GM12878 (cell line): ENCODE data around the gene POP5. TPM values are rescaled to one million over a fixed set of nuclear protein-coding genes. Genes with fewer than 3 reads are reported as not detected.
A peak's percentile ranks its signal among the peaks of the same experiment; 100 is the strongest.

Experiments
- ATAC-seq: fragments of 200-7000 bp; cut with Tn5 transposase; 3 replicates; pipeline ENCODE4 v1.9.1; 2020; ENCODE audit warnings: mild to moderate bottlenecking, moderate library complexity
- BruUV-seq: library from RNA; stranded (reverse); fragments of 400-500 nt; replicated peaks from 2 replicates; lab custom pipeline; 2021; lab: Mats Ljungman, UMichigan
- CTCF ChIA-PET: fragments of 300-600 bp; sonication (Branson Sonifier 250); formaldehyde crosslinking; extraction: SDS; loops from one replicate; lab custom pipeline; 2021; ENCODE audit warnings: inconsistent platforms; lab: Yijun Ruan, JAX
- POLR2A ChIA-PET: fragments of 350-600 bp; formaldehyde crosslinking; extraction: SDS; loops from one replicate; lab custom pipeline; 2021; ENCODE audit warnings: inconsistent platforms; lab: Charles Lee
- RAD21 ChIA-PET: fragments of 300-600 bp; sonication (Branson Sonifier 250); formaldehyde crosslinking; loops from one replicate; lab custom pipeline; 2023; ENCODE audit warnings: antibody characterized with exemption; ENCODE audit not compliant: unreplicated experiment; lab: Charles Lee
- SMC1A ChIA-PET: fragments of 300-600 bp; sonication (Branson Sonifier 250); formaldehyde crosslinking; loops from one replicate; lab custom pipeline; 2023; ENCODE audit not compliant: unreplicated experiment, uncharacterized antibody; lab: Charles Lee
- DNase-seq: peaks from one replicate; pipeline ENCODE4 v3.0.0-alpha.2; 2011; ENCODE audit warnings: low read depth, low spot score
- FAIRE-seq: peaks from 3 replicates; lab custom pipeline; 2011; peaks lifted over from hg19 to GRCh38; lab: Jason Lieb, UNC
- H2AFZ ChIP-seq: 2 replicates; pipeline ENCODE4 v1.6.0; 2011; ENCODE audit warnings: low read depth, low read length, control low read depth; ENCODE audit not compliant: control insufficient read depth
- H3K27ac ChIP-seq: 2 replicates; pipeline ENCODE4 v1.5.1; 2011; ENCODE audit warnings: control low read depth; ENCODE audit not compliant: control insufficient read depth, insufficient read depth
- H3K27me3 ChIP-seq, 2 experiments: replicated peaks in 1 of 2; 2 replicates each; pipeline versions ENCODE4 v1.6.0 to v1.6.1; 2011; ENCODE audit warnings: low read length in 1 of 2; ENCODE audit not compliant: control insufficient read depth in 2 of 2, insufficient read depth in 2 of 2
- H3K36me3 ChIP-seq, 2 experiments: 2 replicates each; pipeline ENCODE4 v1.5.1; 2011; ENCODE audit warnings: low read length in 1 of 2; ENCODE audit not compliant: control insufficient read depth in 2 of 2, insufficient read depth in 2 of 2
- H3K4me1 ChIP-seq: 2 replicates; pipeline ENCODE4 v1.6.1; 2011; ENCODE audit warnings: mild to moderate bottlenecking, low read length, moderate library complexity, mixed read lengths; ENCODE audit not compliant: control insufficient read depth, insufficient read depth
- H3K4me2 ChIP-seq: 2 replicates; pipeline ENCODE4 v1.6.0; 2011; ENCODE audit warnings: control low read depth; ENCODE audit not compliant: control insufficient read depth, insufficient read depth
- H3K4me3 ChIP-seq: fragments of 200-600 bp; sonication (generic); 2 replicates; pipeline ENCODE4 v1.5.1; 2016
- H3K79me2 ChIP-seq: 2 replicates; pipeline ENCODE4 v1.6.0; 2011; ENCODE audit warnings: low read length; ENCODE audit not compliant: control insufficient read depth, insufficient read depth
- H3K9ac ChIP-seq: 2 replicates; pipeline ENCODE4 v1.8.0; 2011; ENCODE audit warnings: low read length, control low read depth, mixed read lengths; ENCODE audit not compliant: control insufficient read depth, insufficient read depth
- H3K9me3 ChIP-seq: replicated peaks from 3 replicates; pipeline ENCODE4 v1.5.1; 2011; ENCODE audit warnings: mild to moderate bottlenecking, low read length; ENCODE audit not compliant: control insufficient read depth, insufficient read depth
- H4K20me1 ChIP-seq: 2 replicates; pipeline ENCODE4 v1.6.0; 2011; ENCODE audit not compliant: control insufficient read depth, insufficient read depth
- ASH2L ChIP-seq: fragments of 300-600, 200-600 bp; sonication (generic); IDR thresholded peaks from 2 replicates; pipeline ENCODE4 v1.6.1; 2017; ENCODE audit warnings: low read depth, mild to moderate bottlenecking, borderline replicate concordance
- CEBPB ChIP-seq, 2 experiments: fragments of 150-350 bp in 1 of 2; IDR thresholded peaks; 2 replicates each; pipeline ENCODE4 v1.6.1; 2012 to 2014; ENCODE audit warnings: low read depth in 2 of 2, low read length in 2 of 2, borderline replicate concordance in 1 of 2, inconsistent platforms in 1 of 2
- JUNB ChIP-seq: IDR thresholded peaks from 2 replicates; pipeline ENCODE4 v1.6.1; 2016; ENCODE audit warnings: antibody characterized with exemption, mild to moderate bottlenecking
- NRF1 ChIP-seq: conservative IDR thresholded peaks from 2 replicates; pipeline ENCODE4 v1.6.1; 2011; ENCODE audit warnings: mild to moderate bottlenecking, low read depth, low read length, improper control_type of control experiment
- STAT1 ChIP-seq: fragments of 450-650 bp; conservative IDR thresholded peaks from 2 replicates; pipeline ENCODE4 v1.6.1; 2014; ENCODE audit warnings: antibody characterized with exemption, mild to moderate bottlenecking
- WGBS: methylation state at CpG from one replicate; pipeline ENCODE4 v1.1.6; 2016; ENCODE audit warnings: low lambda C conversion rate; ENCODE audit not compliant: insufficient replicate concordance, insufficient coverage; ENCODE audit errors: missing lambda C conversion rate; 5-methylcytosine and 5-hydroxymethylcytosine counted together
- in situ Hi-C: fragments of 300-500 bp; cut with MboI; formaldehyde crosslinking; loops from 9 replicates; pipeline ENCODE4 v1.14.3; 2018; ENCODE audit warnings: mixed read lengths
- intact Hi-C: fragments of 100-400 bp; cut with micrococcal nuclease; formaldehyde crosslinking; loops from one replicate; pipeline ENCODE4 v1.14.2; 2022; ENCODE audit not compliant: unreplicated experiment
- polyA plus RNA-seq, 11 experiments: library from polyadenylated mRNA; depleted of rRNA in 4 of 11; unstranded in 6 of 11; stranded (reverse) in 5 of 11; fragments of >200 nt; fragmentation: Nextera tagmentation in 4 of 11; fragmentation: Illumina TruSeq in 1 of 11; extraction: Ambion mirVana in 4 of 11; extraction: Trizol in 1 of 11; gene quantifications; 1 replicate in 1 of 11; 2 replicates in 10 of 11; pipeline versions ENCODE4 v1.2.1 to v1.2.3, GENCODE V29; 2011 to 2016; ENCODE audit warnings: inconsistent platforms in 2 of 11, missing spikeins in 2 of 11, low read depth in 1 of 11
- total RNA-seq, 4 experiments: library from RNA; depleted of rRNA in 3 of 4; stranded (reverse); fragments of >200 nt in 3 of 4; fragmentation: Illumina TruSeq in 1 of 4; extraction: Trizol in 1 of 4; gene quantifications; 2 replicates each; pipeline versions ENCODE4 v1.2.1 to v1.2.3, GENCODE V29; 2013 to 2021
- TF ChIP-seq, protein P1 (sequence below): fragments of 450-650 bp; IDR thresholded peaks from 2 replicates; pipeline ENCODE4 v1.6.1; 2016; ENCODE audit warnings: mild to moderate bottlenecking

POP5 gene
- total and polyA plus RNA-seq, 10 of the 15 experiments (the other 5 are each of a cell fraction or from before 2014, with no cell fraction given): 50.3 to 234 (median 83.7) TPM

DNA sequence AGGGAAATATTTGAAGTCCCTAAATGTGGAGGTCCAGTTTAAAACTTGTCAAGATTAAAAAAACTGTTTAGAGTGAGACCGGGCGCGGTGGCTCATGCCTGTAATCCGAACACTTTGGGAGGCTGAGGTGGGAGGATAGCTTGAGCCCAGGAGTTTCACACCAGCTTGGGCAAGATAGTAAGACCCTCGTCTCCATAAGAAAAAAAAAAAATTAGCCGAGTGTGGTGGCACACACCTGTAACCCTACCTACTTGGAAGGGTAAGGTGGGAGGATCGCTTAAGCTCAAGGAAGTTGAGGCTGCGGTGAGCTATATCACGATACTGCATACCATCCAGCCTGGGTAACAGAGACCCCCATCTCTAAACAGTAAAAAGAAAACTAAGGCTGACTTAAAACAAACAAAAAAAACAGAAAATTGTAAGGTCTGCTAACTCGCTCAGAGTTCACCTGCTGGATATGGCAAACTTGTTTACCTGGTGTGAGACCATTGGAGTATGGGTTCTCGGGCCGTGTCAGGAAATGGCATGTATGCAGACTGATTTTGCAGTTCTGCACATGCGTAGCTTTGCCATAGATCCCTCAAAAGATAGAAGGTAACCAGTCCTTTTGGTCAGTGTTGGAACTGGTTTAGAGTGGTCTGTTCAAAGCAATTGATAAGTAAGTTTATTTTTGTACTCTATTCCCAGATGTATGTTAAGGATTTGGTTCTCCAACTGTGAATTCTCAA, 45.0 kb downstream of the POP5 start:
- Histone ChIP-seq H3K4me1 (peaks cover 25% of the 10 kb centered on the region), H3K4me3 (peak overlapping the region; percentile 70), H2AFZ (no peak overlapping the region), H3K9ac (peak overlapping the region; percentile 61), H4K20me1 (peaks cover 5% of the 10 kb centered on the region; the same call in 1 of the 2 replicates), H3K9me3 (no peaks in the 10 kb centered on the region), H3K4me2 (peak overlapping the region; percentile 78), H3K27me3 (no peaks in the 10 kb centered on the region), H3K36me3 (peaks cover 2 to 16% of the 10 kb centered on the region in 2 experiments; a peak in 3 of 4 replicates), H3K79me2 (peaks cover 66% of the 10 kb centered on the region), H3K27ac (peak overlapping the region; percentile 21; the same call in 1 of the 2 replicates)
- ATAC-seq (peak; percentile 37), FAIRE-seq (no peak), DNase-seq (no peak)
- no TSS peak for BruUV-seq
- ChIA-PET SMC1A (interaction anchor here (0.6 to 1.6 kb wide), 4 partner anchors 27 to 82 kb away, joined by 3 to 5 read pairs (median 3); partner anchors contain the start of gene POP5), POLR2A (interaction anchor here (0.6 to 2.3 kb wide), 5 partner anchors 9 to 127 kb away, joined by 3 to 11 read pairs (median 3); partner anchors contain the start of genes POP5 and SRSF9), RAD21 (interaction anchor here (1.1 to 2.4 kb wide), 2 partner anchors 40 to 46 kb away, joined by 3 to 10 read pairs; partner anchors contain the start of gene POP5), CTCF (interaction anchor here (0.6 to 2.0 kb wide), 4 partner anchors 16 to 234 kb away, joined by 3 to 6 read pairs (median 4); partner anchors contain the start of genes POP5 and SIRT4)
- TF ChIP-seq NRF1: peak; percentile 32; the same call in 1 of the 2 replicates
- no peak for TF ChIP-seq STAT1
- no peak for TF ChIP-seq ASH2L
- TF ChIP-seq JUNB: no peak
- TF ChIP-seq CEBPB (IDR thresholded peaks at IDR 0.05; ENCODE audit: borderline replicate concordance in 1 of 2, low read depth in 2 of 2, low read length in 2 of 2): no peak
- TF ChIP-seq, protein P1, sequence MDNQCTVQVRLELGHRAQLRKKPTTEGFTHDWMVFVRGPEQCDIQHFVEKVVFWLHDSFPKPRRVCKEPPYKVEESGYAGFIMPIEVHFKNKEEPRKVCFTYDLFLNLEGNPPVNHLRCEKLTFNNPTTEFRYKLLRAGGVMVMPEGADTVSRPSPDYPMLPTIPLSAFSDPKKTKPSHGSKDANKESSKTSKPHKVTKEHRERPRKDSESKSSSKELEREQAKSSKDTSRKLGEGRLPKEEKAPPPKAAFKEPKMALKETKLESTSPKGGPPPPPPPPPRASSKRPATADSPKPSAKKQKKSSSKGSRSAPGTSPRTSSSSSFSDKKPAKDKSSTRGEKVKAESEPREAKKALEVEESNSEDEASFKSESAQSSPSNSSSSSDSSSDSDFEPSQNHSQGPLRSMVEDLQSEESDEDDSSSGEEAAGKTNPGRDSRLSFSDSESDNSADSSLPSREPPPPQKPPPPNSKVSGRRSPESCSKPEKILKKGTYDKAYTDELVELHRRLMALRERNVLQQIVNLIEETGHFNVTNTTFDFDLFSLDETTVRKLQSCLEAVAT: peak; percentile 58; the same call in 1 of the 2 replicates
- WGBS: 13% methylated on average over 13 of the region's 13 CpGs
- in situ Hi-C loops: no loop called here
- intact Hi-C loops: no loop called here
